MCF 10A (cell line): Measurements from ENCODE around the gene DLG2. TPM values are rescaled to one million over a fixed set of nuclear protein-coding genes. Genes with fewer than 3 reads are reported as not detected.

ENCODE experiments used
- BruUV-seq: library from RNA; stranded (reverse); fragments of 400-500 nt; replicated peaks from 2 replicates; lab custom pipeline; 2021; lab: Mats Ljungman, UMichigan
- CTCF ChIA-PET: fragments of 300-600 bp; sonication (Branson Sonifier 250); formaldehyde crosslinking; extraction: SDS; loops from one replicate; lab custom pipeline; 2021; ENCODE audit warnings: antibody characterized with exemption, inconsistent platforms; lab: Yijun Ruan, JAX
- POLR2A ChIA-PET: fragments of 300-600, 350-650 bp; sonication (Branson Sonifier 250); formaldehyde crosslinking; extraction: SDS; loops from one replicate; lab custom pipeline; 2020; ENCODE audit warnings: antibody characterized with exemption, inconsistent platforms; lab: Yijun Ruan, JAX
- DNase-seq: peaks from one replicate; pipeline ENCODE4 v3.0.0-alpha.2; 2018; ENCODE audit not compliant: unreplicated experiment
- H3K27ac Mint-ChIP-seq: one replicate; pipeline ENCODE4 v1.8.0; 2022; ENCODE audit warnings: mild to moderate bottlenecking, low read depth, mixed read lengths; ENCODE audit not compliant: unreplicated experiment
- H3K27me3 Mint-ChIP-seq: one replicate; pipeline ENCODE4 v1.8.0; 2022; ENCODE audit warnings: mixed read lengths; ENCODE audit not compliant: insufficient read depth, unreplicated experiment
- H3K36me3 Mint-ChIP-seq: one replicate; pipeline ENCODE4 v1.8.0; 2022; ENCODE audit warnings: mild to moderate bottlenecking, moderate library complexity, mixed read lengths; ENCODE audit not compliant: insufficient read depth, unreplicated experiment
- H3K4me1 Mint-ChIP-seq: one replicate; pipeline ENCODE4 v1.8.0; 2022; ENCODE audit warnings: mixed read lengths; ENCODE audit not compliant: insufficient read depth, unreplicated experiment
- H3K4me3 Mint-ChIP-seq: one replicate; pipeline ENCODE4 v1.8.0; 2022; ENCODE audit warnings: mild to moderate bottlenecking, moderate library complexity, mixed read lengths; ENCODE audit not compliant: unreplicated experiment
- H3K9me3 Mint-ChIP-seq: one replicate; pipeline ENCODE4 v1.8.0; 2022; ENCODE audit warnings: mixed read lengths; ENCODE audit not compliant: unreplicated experiment
- CTCF ChIP-seq: fragments of 200-600 bp; IDR thresholded peaks from one replicate; pipeline ENCODE4 v1.8.0; 2022; ENCODE audit warnings: antibody characterized with exemption, mild to moderate bottlenecking; ENCODE audit not compliant: unreplicated experiment
- intact Hi-C: fragments of 100-400 bp; cut with micrococcal nuclease; formaldehyde crosslinking; loops from 2 replicates; pipeline ENCODE4 v1.14.1; 2022
- total RNA-seq: library from RNA; stranded (reverse); gene quantifications from 2 replicates; pipeline ENCODE4 v1.2.3, GENCODE V29; 2022

The DLG2 gene
- total RNA-seq, 1 experiment from 2014 or later: 0.26 TPM

DNA sequence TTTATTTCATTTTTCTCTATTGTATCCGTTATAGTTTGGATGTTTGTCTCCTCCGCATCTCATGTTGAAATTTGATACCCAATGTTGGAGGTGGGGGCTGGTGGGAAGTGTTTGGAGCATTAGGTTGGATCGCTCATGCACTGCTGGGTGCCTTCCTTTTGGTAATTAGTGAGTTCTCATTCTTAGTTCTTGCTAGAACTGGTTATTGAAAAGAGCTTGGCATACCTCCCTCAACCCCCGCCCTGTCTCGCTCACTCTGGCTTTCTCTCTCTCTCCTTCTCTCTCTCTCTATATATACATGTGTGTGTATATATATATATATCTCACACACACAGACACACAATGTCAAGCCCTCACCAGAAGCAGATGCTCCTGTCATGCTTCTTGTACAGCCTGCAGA is 978.7 kb downstream of the DLG2 start:
- intact Hi-C loops: no loop called here
- Mint-ChIP-seq H3K27me3 (no peaks in the 10 kb centered on the region), H3K36me3 (no peaks in the 10 kb centered on the region), H3K4me3 (no peak overlapping the region), H3K27ac (no peak overlapping the region), H3K9me3 (no peaks in the 10 kb centered on the region), H3K4me1 (no peaks in the 10 kb centered on the region)
- BruUV-seq: no TSS peak
- CTCF ChIA-PET: no interaction called here
- POLR2A ChIA-PET: no interaction called here
- TF ChIP-seq CTCF: no peak
- no peak for DNase-seq

DNA sequence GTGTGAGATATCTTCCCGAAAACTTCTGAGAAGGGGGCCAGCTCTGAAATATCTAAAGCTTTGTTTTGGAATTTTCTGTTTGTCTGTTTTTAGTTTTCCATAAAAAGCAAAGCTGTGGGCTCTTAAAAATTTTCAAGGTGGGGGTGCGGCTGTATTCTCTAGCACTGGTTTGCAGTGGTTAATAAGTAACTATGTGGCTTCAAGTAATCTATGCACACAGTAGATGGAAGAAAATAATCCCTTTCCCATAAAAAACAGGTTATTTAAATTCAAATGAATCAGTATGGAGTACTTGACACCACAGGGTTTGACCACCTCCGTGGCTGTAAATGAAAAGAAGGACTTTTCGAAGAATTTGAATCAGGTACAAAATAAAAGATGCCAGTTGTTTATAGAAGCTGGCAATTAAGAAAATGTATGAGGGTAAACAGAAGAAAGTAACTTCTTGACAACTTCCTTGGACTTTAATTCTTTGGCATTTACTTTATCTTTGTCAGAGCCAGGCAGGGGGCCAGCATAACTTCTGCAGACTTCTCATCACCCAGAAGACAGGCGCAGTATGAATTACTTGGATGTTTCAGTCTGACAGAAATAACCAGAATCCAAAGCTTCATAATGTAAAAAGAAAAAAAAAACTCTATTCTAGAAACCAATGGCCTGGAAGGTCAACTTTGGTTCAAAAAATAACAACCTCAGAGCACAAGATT is 981.0 kb downstream of the DLG2 start:
- H3K4me3 Mint-ChIP-seq: no peak overlapping the region
- H3K27me3 Mint-ChIP-seq: no peaks in the 10 kb centered on the region
- intact Hi-C loops: no loop called here
- DNase-seq: no peak
- H3K4me1 Mint-ChIP-seq: no peaks in the 10 kb centered on the region
- H3K9me3 Mint-ChIP-seq: no peaks in the 10 kb centered on the region
- H3K27ac Mint-ChIP-seq: no peak overlapping the region
- ChIA-PET CTCF (interaction anchor here (0.8 kb wide), 1 partner anchor 14 kb away, joined by 3 read pairs; no protein-coding TSS in a partner anchor), POLR2A (no interaction called here)
- no peaks in the 10 kb centered on the region for H3K36me3 Mint-ChIP-seq
- BruUV-seq: no TSS peak
- no peak for TF ChIP-seq CTCF

DNA sequence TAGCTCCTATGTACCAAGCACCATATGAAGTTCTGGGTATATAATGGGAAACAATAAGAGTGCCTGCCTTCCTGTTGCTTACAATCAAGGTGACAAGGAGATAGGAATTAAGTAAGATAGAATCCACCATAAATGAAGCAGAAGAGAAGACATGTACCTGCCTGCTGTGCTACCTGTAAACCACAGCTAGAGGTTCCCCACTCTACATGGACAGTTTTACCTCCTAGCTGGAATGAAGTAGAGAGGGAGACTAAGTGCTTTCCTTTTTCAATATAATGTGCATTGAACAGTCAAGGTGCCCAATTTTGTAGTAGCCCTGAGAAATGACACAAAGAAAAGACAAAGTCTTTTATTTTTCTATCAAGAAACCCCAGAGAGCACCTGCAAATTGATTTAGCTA is 984.6 kb downstream of the DLG2 start:
- POLR2A ChIA-PET: no interaction called here
- Mint-ChIP-seq H3K4me3 (no peak overlapping the region), H3K27me3 (no peaks in the 10 kb centered on the region), H3K4me1 (no peaks in the 10 kb centered on the region), H3K36me3 (no peaks in the 10 kb centered on the region), H3K9me3 (no peaks in the 10 kb centered on the region), H3K27ac (no peak overlapping the region)
- no TSS peak for BruUV-seq
- CTCF ChIA-PET: interaction anchor here (0.6 to 1.3 kb wide), 3 partner anchors 84 to 1577 kb away, joined by 3 read pairs; no protein-coding TSS in a partner anchor
- no peak for DNase-seq
- TF ChIP-seq CTCF: no peak
- intact Hi-C loops: no loop called here

GRCh38 chr11:84634309-84634708 is 992.8 kb downstream of the DLG2 start:
- CTCF ChIA-PET: interaction anchor here (0.5 kb wide), 1 partner anchor 1066 kb away, joined by 3 read pairs; no protein-coding TSS in a partner anchor
- no peak for TF ChIP-seq CTCF
- DNase-seq: no peak
- intact Hi-C loops: no loop called here
- POLR2A ChIA-PET: no interaction called here
- Mint-ChIP-seq H3K27me3 (peaks cover 25% of the 10 kb centered on the region), H3K27ac (no peak overlapping the region), H3K9me3 (no peaks in the 10 kb centered on the region), H3K4me1 (no peaks in the 10 kb centered on the region), H3K4me3 (no peak overlapping the region), H3K36me3 (no peaks in the 10 kb centered on the region)
- no TSS peak for BruUV-seq
